Erythroblast (primary cell): Measurements from ENCODE around the gene PRSS23.

ENCODE experiments used
- GATA1 ChIP-seq: IDR thresholded peaks from 2 replicates; pipeline ENCODE4 v1.6.1; 2011; ENCODE audit warnings: low read depth, mild to moderate bottlenecking, control low read depth, low read length, moderate library complexity
- POLR2A ChIP-seq: IDR thresholded peaks from 2 replicates; pipeline ENCODE4 v1.6.1; 2011; ENCODE audit warnings: mild to moderate bottlenecking, low read length

DNA sequence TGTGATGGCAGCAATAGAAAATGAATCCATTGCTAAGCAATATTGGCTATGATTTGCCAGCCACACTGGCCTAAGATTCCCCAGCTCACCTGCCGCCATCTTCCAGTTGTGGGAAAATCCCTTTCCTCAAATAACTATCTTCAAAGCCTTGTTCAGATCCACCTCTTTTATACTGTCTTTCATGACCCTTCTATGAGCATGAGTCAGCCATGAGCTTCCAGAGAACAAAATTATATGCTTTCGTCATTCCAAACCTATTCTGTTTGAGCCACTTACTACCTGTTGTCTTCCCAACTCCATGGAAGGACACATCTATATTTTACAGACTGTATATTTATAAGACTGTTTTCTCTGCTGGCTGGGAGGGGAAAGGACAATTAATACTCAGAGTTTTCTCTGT is 25.0 kb upstream of the PRSS23 start:
- TF ChIP-seq POLR2A (no peak), GATA1 (no peak)
